ENCODE results near the gene CCDC159.
"Not testable (repeated sequence)": the region's sequence is repeated elsewhere in the genome, so short reads cannot be mapped to it uniquely, and the experiment has no call there.

The CCDC159 gene

GRCh38 chr19:11325544-11325943 is 20.8 kb upstream of the CCDC159 start:
- no peak for FAIRE-seq
- no peak for DNase-seq (ENCODE audit: insufficient read length, low spot score)
- no peak for TF ChIP-seq POLR2A (IDR thresholded peaks at IDR 0.05; ENCODE audit: low read depth, low read length)

- TF ChIP-seq POLR2A (IDR thresholded peaks at IDR 0.05; ENCODE audit: low read depth, low read length), result no peak
- DNase-seq (ENCODE audit: insufficient read length, low spot score), result no peak
- FAIRE-seq, result no peak
Measured at GRCh38 chr19:11330127-11330526, 16.2 kb upstream of the CCDC159 start.

DNA sequence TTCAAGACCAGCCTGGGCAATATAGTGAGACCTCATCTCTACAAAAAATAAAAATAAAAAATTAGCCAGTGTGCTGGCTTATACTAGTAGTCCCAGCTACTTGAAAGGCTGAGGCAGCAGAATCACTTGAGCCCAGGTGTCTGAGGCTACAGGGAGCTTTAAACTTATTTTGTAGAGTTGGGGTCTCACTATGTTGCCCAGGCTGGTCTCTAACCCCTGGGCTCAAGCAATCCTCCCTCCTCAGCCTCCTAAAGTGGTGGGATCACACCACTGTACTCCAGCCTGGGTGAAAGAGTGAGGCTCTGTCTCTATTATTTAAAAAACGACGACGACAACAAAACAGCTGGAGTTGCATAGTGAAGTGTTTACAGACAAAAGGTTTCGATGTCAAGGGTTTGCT is 14.8 kb upstream of the CCDC159 start:
- DNase-seq (ENCODE audit: insufficient read length, low spot score) (no peak), FAIRE-seq (no peak)
- no peak for TF ChIP-seq POLR2A (IDR thresholded peaks at IDR 0.05; ENCODE audit: low read depth, low read length)

DNA sequence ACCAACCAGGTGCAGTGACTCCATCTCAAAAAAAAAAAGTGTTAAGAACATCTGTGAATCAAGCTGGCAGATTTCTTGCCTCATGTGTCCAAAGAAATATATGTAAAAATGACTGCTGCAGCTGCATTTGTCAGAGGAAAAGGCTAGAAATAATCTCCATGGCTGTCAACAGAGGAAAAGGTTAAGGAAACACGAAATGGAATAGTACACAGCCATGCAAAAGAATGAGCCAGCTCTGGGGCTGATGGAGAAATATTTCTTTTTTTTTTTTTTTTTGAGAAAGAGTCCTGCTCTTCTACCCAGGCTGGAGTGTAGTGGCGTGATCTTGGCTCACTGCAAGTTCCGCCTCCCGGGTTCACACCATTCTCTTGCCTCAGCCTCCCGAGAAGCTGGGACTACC is 13.5 kb upstream of the CCDC159 start:
- TF ChIP-seq POLR2A (IDR thresholded peaks at IDR 0.05; ENCODE audit: low read depth, low read length), result no peak
- DNase-seq (ENCODE audit: insufficient read length, low spot score) (no peak), FAIRE-seq (no peak)

- FAIRE-seq; DNase-seq (ENCODE audit: insufficient read length, low spot score): not testable (repeated sequence)
Measured at GRCh38 chr19:11333838-11334237, 12.5 kb upstream of the CCDC159 start.

GRCh38 chr19:11335449-11336146 is 10.7 kb upstream of the CCDC159 start:
- FAIRE-seq, result no peak
- no peak for TF ChIP-seq POLR2A (IDR thresholded peaks at IDR 0.05; ENCODE audit: low read depth, low read length)

GRCh38 chr19:11337080-11337479 is 9.2 kb upstream of the CCDC159 start:
- TF ChIP-seq POLR2A (IDR thresholded peaks at IDR 0.05; ENCODE audit: low read depth, low read length), result no peak
- no peak for DNase-seq (ENCODE audit: insufficient read length, low spot score)
- no peak for FAIRE-seq

More at GRCh38 chr19:11335449-11336146, 10.7 kb upstream of the CCDC159 start:
- no peak for DNase-seq (ENCODE audit: insufficient read length, low spot score)

- no peak for TF ChIP-seq POLR2A (IDR thresholded peaks at IDR 0.05; ENCODE audit: low read depth, low read length)
- no peak for FAIRE-seq
- DNase-seq (ENCODE audit: insufficient read length, low spot score), result no peak
Measured at GRCh38 chr19:11338121-11338520, 8.2 kb upstream of the CCDC159 start.

- FAIRE-seq, result no peak
- no peak for TF ChIP-seq POLR2A (IDR thresholded peaks at IDR 0.05; ENCODE audit: low read depth, low read length)
- DNase-seq (ENCODE audit: insufficient read length, low spot score), result no peak
Measured at GRCh38 chr19:11338569-11339253, 7.6 kb upstream of the CCDC159 start.

DNA sequence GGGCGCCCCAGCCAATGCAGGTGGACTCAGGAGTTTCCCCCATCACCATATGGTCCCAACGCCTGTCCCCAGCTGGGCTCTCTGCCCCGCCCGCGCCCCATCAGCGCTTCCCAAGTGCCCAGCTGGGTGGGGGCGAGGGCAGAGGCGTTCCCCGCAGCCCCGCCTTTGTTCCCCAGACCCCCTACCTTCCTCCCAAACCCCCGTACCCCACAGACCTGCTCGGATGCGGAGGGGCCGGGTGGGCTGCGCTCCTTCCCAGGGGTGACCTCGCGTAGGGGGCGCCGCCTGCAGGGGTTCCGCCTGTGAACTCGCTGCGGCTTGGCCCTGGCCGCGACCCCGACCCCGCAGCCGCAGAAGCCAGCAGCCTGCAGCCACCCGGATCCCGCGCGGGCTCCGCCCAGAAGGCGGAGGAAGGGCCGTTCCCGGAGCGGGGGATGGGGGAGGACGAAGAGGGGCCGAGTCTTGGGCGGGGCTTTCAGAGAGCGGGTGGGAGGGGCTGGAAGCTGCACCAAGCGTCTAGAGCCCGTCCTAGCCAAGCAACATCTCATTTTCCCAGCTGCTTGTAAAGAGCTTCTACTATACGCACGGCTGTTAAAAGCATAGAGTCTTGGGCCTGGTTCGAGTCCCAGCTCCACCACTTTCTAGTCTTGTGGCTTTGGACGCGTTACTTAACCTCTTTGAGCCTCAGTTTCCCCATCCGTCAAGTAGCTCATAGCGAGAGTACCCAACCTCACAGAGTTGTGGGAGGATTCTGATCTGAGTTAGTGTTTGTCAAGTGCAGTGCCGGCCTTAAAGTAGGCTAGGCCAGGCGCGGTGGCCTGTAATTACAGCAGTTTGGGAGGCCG is 6.8 kb upstream of the CCDC159 start, which contains the start of gene RAB3D:
TSS of gene RAB3D (minus strand) at position 404 of the 845 bp plus-strand sequence. CDS start 2,258 bp downstream, outside the sequence.
- DNase-seq (ENCODE audit: insufficient read length, low spot score) (peak; percentile 89), FAIRE-seq (peak; percentile 30)
- TF ChIP-seq POLR2A (IDR thresholded peaks at IDR 0.05; ENCODE audit: low read depth, low read length), result 0 out of 2 replicates have a peak, but pooled peaks have one; percentile 22

DNA sequence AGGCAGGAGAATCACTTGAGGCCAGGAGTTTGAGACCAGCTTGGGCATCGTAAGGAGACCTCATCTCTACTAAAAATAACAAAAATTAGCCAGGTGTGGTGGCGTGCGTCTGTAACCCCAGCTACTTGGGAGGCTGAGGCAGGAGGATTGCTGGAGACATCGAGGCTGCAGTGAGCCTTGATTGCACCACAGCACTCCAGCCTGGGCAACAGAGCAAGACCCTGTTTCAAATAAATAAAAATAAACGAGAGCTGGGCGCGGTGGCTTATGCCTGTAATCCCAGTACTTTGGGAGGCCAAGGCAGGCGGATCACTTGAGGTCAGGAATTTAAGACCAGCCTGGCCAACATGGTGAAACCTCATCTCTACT is 6.2 kb upstream of the CCDC159 start:
- DNase-seq (ENCODE audit: insufficient read length, low spot score); FAIRE-seq: not testable (repeated sequence)

GRCh38 chr19:11342429-11342828 is 3.9 kb upstream of the CCDC159 start:
- no peak for FAIRE-seq
- DNase-seq (ENCODE audit: insufficient read length, low spot score), result no peak
- TF ChIP-seq POLR2A (IDR thresholded peaks at IDR 0.05; ENCODE audit: low read depth, low read length), result no peak

- TF ChIP-seq POLR2A (IDR thresholded peaks at IDR 0.05; ENCODE audit: low read depth, low read length), result no peak
- no peak for DNase-seq (ENCODE audit: insufficient read length, low spot score)
- FAIRE-seq, result no peak
Measured at GRCh38 chr19:11345122-11345803, 1.1 kb upstream of the CCDC159 start.

All from H54 (cell line).